ENCODE data around the gene BCOR. TPM values are rescaled to one million over a fixed set of nuclear protein-coding genes. Genes with fewer than 3 reads are reported as not detected.

BCOR gene
- total RNA-seq, 1 experiment from 2014 or later = 35.1 TPM

DNA sequence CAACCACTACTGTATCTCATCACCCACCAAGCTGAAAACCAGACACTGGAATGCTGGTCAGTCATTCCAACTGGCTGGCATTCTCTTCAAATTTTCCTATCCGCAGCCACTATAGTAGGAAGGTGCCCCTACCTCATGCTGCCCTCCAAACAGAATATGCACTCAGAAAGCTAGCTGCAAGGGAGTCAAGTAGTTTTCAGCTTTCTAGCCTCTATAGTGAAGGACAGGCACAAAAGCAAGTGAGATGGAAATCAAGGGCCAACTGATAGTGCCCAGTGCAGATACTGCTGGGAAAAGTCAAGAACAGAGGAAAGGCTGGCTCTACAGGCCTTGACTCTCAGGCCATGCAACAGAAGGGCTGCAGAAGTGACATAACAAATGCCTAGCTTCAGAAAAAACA lies 47.2 kb downstream of the BCOR start:
- BruUV-seq (replicated peaks) = no TSS peak
- ATAC-seq (no peak), DNase-seq (ENCODE audit: low read depth, low spot score) (no peak)
- TF ChIP-seq YY1 (IDR thresholded peaks at IDR 0.05; ENCODE audit: extremely low read depth, insufficient replicate concordance, low read depth, low read length) (no peak), CBX3 (IDR thresholded peaks at IDR 0.05; ENCODE audit: low read depth) (no peak), RAD21 (IDR thresholded peaks at IDR 0.05; ENCODE audit: low read depth) (no peak), EGR1 (IDR thresholded peaks at IDR 0.05; ENCODE audit: low read depth) (no peak), SP1 (IDR thresholded peaks at IDR 0.05; ENCODE audit: low read depth) (no peak)
- H3K9ac ChIP-seq (ENCODE audit: low read length) = no peak overlapping the region
- no peaks in the 10 kb centered on the region for H3K4me1 ChIP-seq (ENCODE audit: control insufficient read depth in 1 of 2, insufficient read depth in 2 of 2, low read length in 2 of 2)
- H3K9me3 ChIP-seq (ENCODE audit: control insufficient read depth in 1 of 2, insufficient read depth in 1 of 2, low read depth in 1 of 2, low read length in 2 of 2) = peaks cover 0 to 4% of the 10 kb centered on the region in 2 experiments; a peak in 1 of 4 replicates
- no peak overlapping the region for H2AFZ ChIP-seq (ENCODE audit: low read depth, low read length, poor library complexity, severe bottlenecking)
- intact Hi-C loops (cut with micrococcal nuclease) = loop anchor here (10.0 kb wide), 1 partner anchor 236 kb away; no protein-coding TSS in a partner anchor
- no peak overlapping the region for H3K4me2 ChIP-seq (ENCODE audit: low read length)
- H3K9me2 ChIP-seq (ENCODE audit: insufficient read depth) = no peaks in the 10 kb centered on the region
- peaks cover 13% of the 10 kb centered on the region for H3K79me2 ChIP-seq (ENCODE audit: insufficient read depth, low read length)
- RAD21 ChIA-PET (ENCODE audit: low non-redundant PET in 1 of 2, low total read pairs in 2 of 2, uncharacterized antibody in 2 of 2, unreplicated experiment in 2 of 2) = no interaction called here
- no peak overlapping the region for H3K4me3 ChIP-seq (replicated peaks in 1 of 2; ENCODE audit: low read depth in 1 of 2, low read length in 2 of 2)
- POLR2A ChIA-PET = no interaction called here
- CTCF ChIA-PET = no interaction called here
- H3K27me3 ChIP-seq (ENCODE audit: insufficient read depth, low read length) = no peaks in the 10 kb centered on the region
- H3K36me3 ChIP-seq (ENCODE audit: control insufficient read depth in 1 of 2, insufficient read depth in 2 of 2, low read length in 2 of 2) = peaks cover 42 to 59% of the 10 kb centered on the region in 2 experiments
- no peak overlapping the region for H3K27ac ChIP-seq (ENCODE audit: low read depth, low read length)
- no peaks in the 10 kb centered on the region; the same call in 1 of the 2 replicates for H4K20me1 ChIP-seq (ENCODE audit: insufficient read depth)

DNA sequence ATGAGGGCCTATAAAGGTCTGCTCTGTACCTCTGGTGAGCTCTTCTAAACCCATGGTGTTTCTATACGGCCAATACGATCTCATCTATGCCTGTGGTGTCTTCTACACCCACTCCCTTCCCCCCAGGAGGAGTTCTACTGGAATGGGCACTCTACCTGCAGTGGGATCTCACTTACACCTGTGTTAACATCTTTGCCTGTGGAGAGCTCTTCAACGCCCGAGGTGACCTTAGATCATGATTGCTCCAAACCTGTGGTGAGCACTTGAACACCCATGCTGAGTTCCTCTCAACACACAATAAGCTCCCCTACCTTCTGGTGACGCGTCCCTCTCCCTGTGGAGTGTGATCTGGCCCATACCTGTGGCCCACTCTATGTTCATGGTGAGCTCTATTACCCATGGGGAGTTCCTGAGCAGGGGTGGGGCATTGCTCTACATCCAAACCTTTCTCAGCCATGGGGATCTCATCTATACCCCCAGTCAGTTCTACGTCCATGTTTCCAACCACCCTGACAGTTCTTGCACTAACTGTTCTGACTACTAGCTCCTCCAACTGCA lies 48.6 kb downstream of the BCOR start:
- peaks cover 0 to 4% of the 10 kb centered on the region in 2 experiments; a peak in 1 of 4 replicates for H3K9me3 ChIP-seq (ENCODE audit: control insufficient read depth in 1 of 2, insufficient read depth in 1 of 2, low read depth in 1 of 2, low read length in 2 of 2)
- peaks cover 32 to 46% of the 10 kb centered on the region in 2 experiments for H3K36me3 ChIP-seq (ENCODE audit: control insufficient read depth in 1 of 2, insufficient read depth in 2 of 2, low read length in 2 of 2)
- ChIA-PET POLR2A (interaction anchor here (0.6 kb wide), 1 partner anchor 28 kb away, joined by 3 read pairs; no protein-coding TSS in a partner anchor), RAD21 (ENCODE audit: low non-redundant PET in 1 of 2, low total read pairs in 2 of 2, uncharacterized antibody in 2 of 2, unreplicated experiment in 2 of 2) (no interaction called here), CTCF (no interaction called here)
- DNase-seq (ENCODE audit: low read depth, low spot score) (no peak), ATAC-seq (peak; percentile 31)
- H3K4me2 ChIP-seq (ENCODE audit: low read length) = no peak overlapping the region
- no peak overlapping the region for H3K27ac ChIP-seq (ENCODE audit: low read depth, low read length)
- H3K27me3 ChIP-seq (ENCODE audit: insufficient read depth, low read length) = no peaks in the 10 kb centered on the region
- H3K9ac ChIP-seq (ENCODE audit: low read length) = no peak overlapping the region
- H3K4me1 ChIP-seq (ENCODE audit: control insufficient read depth in 1 of 2, insufficient read depth in 2 of 2, low read length in 2 of 2) = peaks cover 0 to under 1% of the 10 kb centered on the region in 2 experiments; a peak in 1 of 4 replicates
- H3K79me2 ChIP-seq (ENCODE audit: insufficient read depth, low read length) = peaks cover 10% of the 10 kb centered on the region
- BruUV-seq (replicated peaks) = TSS peak; percentile 16
- no peaks in the 10 kb centered on the region for H4K20me1 ChIP-seq (ENCODE audit: insufficient read depth)
- intact Hi-C loops (cut with micrococcal nuclease) = no loop called here
- no peak overlapping the region for H2AFZ ChIP-seq (ENCODE audit: low read depth, low read length, poor library complexity, severe bottlenecking)
- no peaks in the 10 kb centered on the region for H3K9me2 ChIP-seq (ENCODE audit: insufficient read depth)
- H3K4me3 ChIP-seq (replicated peaks in 1 of 2; ENCODE audit: low read depth in 1 of 2, low read length in 2 of 2) = no peak overlapping the region
- no peak for TF ChIP-seq JUND (IDR thresholded peaks at IDR 0.05)
- no peak for TF ChIP-seq POLR2AphosphoS5 (IDR thresholded peaks at IDR 0.05; ENCODE audit: low read depth, low read length)
- TF ChIP-seq CBX3 (IDR thresholded peaks at IDR 0.05; ENCODE audit: low read depth) = no peak
- no peak for TF ChIP-seq FOSL1 (IDR thresholded peaks at IDR 0.05; ENCODE audit: low read depth)
- no peak for TF ChIP-seq SRF (IDR thresholded peaks at IDR 0.05; ENCODE audit: low read depth)
- no peak for TF ChIP-seq CTCF (IDR thresholded peaks at IDR 0.05 in 2 of 3, conservative IDR thresholded peaks at IDR 0.05 in 1 of 3; ENCODE audit: borderline replicate concordance in 1 of 3, insufficient read depth in 1 of 3, low read depth in 2 of 3, low read length in 2 of 3)
- TF ChIP-seq ZFX (IDR thresholded peaks at IDR 0.05) = no peak
- TF ChIP-seq, protein P1, sequence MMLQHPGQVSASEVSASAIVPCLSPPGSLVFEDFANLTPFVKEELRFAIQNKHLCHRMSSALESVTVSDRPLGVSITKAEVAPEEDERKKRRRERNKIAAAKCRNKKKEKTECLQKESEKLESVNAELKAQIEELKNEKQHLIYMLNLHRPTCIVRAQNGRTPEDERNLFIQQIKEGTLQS (IDR thresholded peaks at IDR 0.05) = no peak
- TF ChIP-seq EZH2 (IDR thresholded peaks at IDR 0.05) = no peak
- TF ChIP-seq EGR1 (IDR thresholded peaks at IDR 0.05; ENCODE audit: low read depth) = no peak
- TF ChIP-seq CEBPB (IDR thresholded peaks at IDR 0.05; ENCODE audit: low read depth) = no peak
- TF ChIP-seq, protein P2, sequence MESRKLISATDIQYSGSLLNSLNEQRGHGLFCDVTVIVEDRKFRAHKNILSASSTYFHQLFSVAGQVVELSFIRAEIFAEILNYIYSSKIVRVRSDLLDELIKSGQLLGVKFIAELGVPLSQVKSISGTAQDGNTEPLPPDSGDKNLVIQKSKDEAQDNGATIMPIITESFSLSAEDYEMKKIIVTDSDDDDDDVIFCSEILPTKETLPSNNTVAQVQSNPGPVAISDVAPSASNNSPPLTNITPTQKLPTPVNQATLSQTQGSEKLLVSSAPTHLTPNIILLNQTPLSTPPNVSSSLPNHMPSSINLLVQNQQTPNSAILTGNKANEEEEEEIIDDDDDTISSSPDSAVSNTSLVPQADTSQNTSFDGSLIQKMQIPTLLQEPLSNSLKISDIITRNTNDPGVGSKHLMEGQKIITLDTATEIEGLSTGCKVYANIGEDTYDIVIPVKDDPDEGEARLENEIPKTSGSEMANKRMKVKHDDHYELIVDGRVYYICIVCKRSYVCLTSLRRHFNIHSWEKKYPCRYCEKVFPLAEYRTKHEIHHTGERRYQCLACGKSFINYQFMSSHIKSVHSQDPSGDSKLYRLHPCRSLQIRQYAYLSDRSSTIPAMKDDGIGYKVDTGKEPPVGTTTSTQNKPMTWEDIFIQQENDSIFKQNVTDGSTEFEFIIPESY (IDR thresholded peaks at IDR 0.05; ENCODE audit: extremely low read depth, insufficient replicate concordance, low read length) = no peak
